ENCODE measurements around the gene GPC5.

GPC5 gene

DNA sequence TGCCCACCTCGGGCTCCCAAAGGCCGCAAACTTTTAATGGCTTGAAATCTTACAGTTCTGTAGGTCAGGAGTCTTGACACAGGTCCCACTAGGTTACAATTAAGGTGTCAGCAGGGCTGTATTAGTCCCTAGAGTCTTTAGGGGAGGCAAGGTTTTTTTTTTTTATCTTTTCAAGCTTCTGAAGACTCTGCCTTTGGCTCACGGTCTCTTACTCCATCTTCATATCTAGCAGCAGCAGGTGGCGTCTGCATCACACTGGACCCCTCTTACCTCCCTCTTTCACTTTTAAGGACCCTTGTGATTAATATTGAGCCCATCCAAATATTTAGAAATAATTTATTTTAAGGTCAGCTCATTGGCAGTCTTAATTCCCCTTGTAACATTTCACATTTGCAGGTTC, 39.3 kb upstream of the GPC5 start:
- H3K79me2 ChIP-seq (ENCODE audit: control insufficient read depth, insufficient read depth, low read length, poor library complexity): no peaks in the 10 kb centered on the region
- H2AFZ ChIP-seq (ENCODE audit: insufficient read depth, low read length, poor library complexity): no peak overlapping the region
- no peak overlapping the region for H3K18ac ChIP-seq (ENCODE audit: low read length)
- no peak overlapping the region for H4K91ac ChIP-seq (ENCODE audit: low read depth, low read length)
- H3K9ac ChIP-seq (ENCODE audit: low read length): no peak overlapping the region
- H3K27me3 ChIP-seq (ENCODE audit: insufficient read depth, low read length): no peaks in the 10 kb centered on the region
- no peaks in the 10 kb centered on the region for H3K9me3 ChIP-seq (ENCODE audit: insufficient read depth, low read depth, low read length)
- no peak overlapping the region for H3K14ac ChIP-seq (ENCODE audit: low read length)
- no peak overlapping the region for H2BK120ac ChIP-seq (ENCODE audit: insufficient read depth, low read length, poor library complexity)
- DNase-seq: no peak
- H3K4me1 ChIP-seq (ENCODE audit: control insufficient read depth in 1 of 2, insufficient read depth in 2 of 2, low read length in 2 of 2): no peaks in the 10 kb centered on the region
- no peak overlapping the region for H3K23ac ChIP-seq (ENCODE audit: low read length)
- no peak overlapping the region for H4K8ac ChIP-seq (ENCODE audit: low read depth, low read length)
- H3K36me3 ChIP-seq (ENCODE audit: control insufficient read depth in 1 of 2, insufficient read depth in 2 of 2, low read length in 2 of 2): peaks cover 0 to 18% of the 10 kb centered on the region in 2 experiments
- no peak overlapping the region for H2BK12ac ChIP-seq (ENCODE audit: low read length)
- no CpG with 5 or more reads among the region's 4 CpGs for WGBS (ENCODE audit: extremely low coverage, insufficient coverage, insufficient read length)
- no peak overlapping the region for H3K4me2 ChIP-seq (ENCODE audit: low read length)
- H3K4ac ChIP-seq (ENCODE audit: low read depth, low read length): no peak overlapping the region
- no peak overlapping the region for H2BK5ac ChIP-seq (ENCODE audit: low read depth, low read length, poor library complexity)
- H3K27ac ChIP-seq (ENCODE audit: low read depth, low read length): no peak overlapping the region
- H3K79me1 ChIP-seq (ENCODE audit: low read length): no peaks in the 10 kb centered on the region
- H4K12ac ChIP-seq (ENCODE audit: low read depth, low read length): no peak overlapping the region
- no peak overlapping the region for H3K4me3 ChIP-seq (ENCODE audit: low read depth, low read length)
- no peak overlapping the region for H2AK5ac ChIP-seq (ENCODE audit: low read length)

- no peak overlapping the region for H3K4me2 ChIP-seq (ENCODE audit: low read length)
- H3K79me1 ChIP-seq (ENCODE audit: low read length): no peaks in the 10 kb centered on the region
- no peak overlapping the region for H3K4ac ChIP-seq (ENCODE audit: low read depth, low read length)
- no peak overlapping the region for H2BK12ac ChIP-seq (ENCODE audit: low read length)
- H3K9ac ChIP-seq (ENCODE audit: low read length): no peak overlapping the region
- H3K23ac ChIP-seq (ENCODE audit: low read length): no peak overlapping the region
- no CpG with 5 or more reads among the region's 3 CpGs for WGBS (ENCODE audit: extremely low coverage, insufficient coverage, insufficient read length)
- no peaks in the 10 kb centered on the region for H3K27me3 ChIP-seq (ENCODE audit: insufficient read depth, low read length)
- H3K4me3 ChIP-seq (ENCODE audit: low read depth, low read length): no peak overlapping the region
- no peak overlapping the region for H2AK5ac ChIP-seq (ENCODE audit: low read length)
- H4K12ac ChIP-seq (ENCODE audit: low read depth, low read length): no peak overlapping the region
- H3K18ac ChIP-seq (ENCODE audit: low read length): no peak overlapping the region
- no peak overlapping the region for H3K14ac ChIP-seq (ENCODE audit: low read length)
- no peak overlapping the region for H2BK120ac ChIP-seq (ENCODE audit: insufficient read depth, low read length, poor library complexity)
- peaks cover 0 to 18% of the 10 kb centered on the region in 2 experiments for H3K36me3 ChIP-seq (ENCODE audit: control insufficient read depth in 1 of 2, insufficient read depth in 2 of 2, low read length in 2 of 2)
- H2BK5ac ChIP-seq (ENCODE audit: low read depth, low read length, poor library complexity): no peak overlapping the region
- no peaks in the 10 kb centered on the region for H3K9me3 ChIP-seq (ENCODE audit: insufficient read depth, low read depth, low read length)
- H2AFZ ChIP-seq (ENCODE audit: insufficient read depth, low read length, poor library complexity): no peak overlapping the region
- no peaks in the 10 kb centered on the region for H3K79me2 ChIP-seq (ENCODE audit: control insufficient read depth, insufficient read depth, low read length, poor library complexity)
- no peaks in the 10 kb centered on the region for H3K4me1 ChIP-seq (ENCODE audit: control insufficient read depth in 1 of 2, insufficient read depth in 2 of 2, low read length in 2 of 2)
- DNase-seq: no peak
- no peak overlapping the region for H4K91ac ChIP-seq (ENCODE audit: low read depth, low read length)
- no peak overlapping the region for H4K8ac ChIP-seq (ENCODE audit: low read depth, low read length)
- H3K27ac ChIP-seq (ENCODE audit: low read depth, low read length): no peak overlapping the region
Measured at GRCh38 chr13:91359631-91360030, 38.8 kb upstream of the GPC5 start.

- H4K91ac ChIP-seq (ENCODE audit: low read depth, low read length): no peak overlapping the region
- H3K4me1 ChIP-seq (ENCODE audit: control insufficient read depth in 1 of 2, insufficient read depth in 2 of 2, low read length in 2 of 2): no peaks in the 10 kb centered on the region
- no peak overlapping the region for H4K8ac ChIP-seq (ENCODE audit: low read depth, low read length)
- no peak overlapping the region for H2AK5ac ChIP-seq (ENCODE audit: low read length)
- no peaks in the 10 kb centered on the region for H3K79me2 ChIP-seq (ENCODE audit: control insufficient read depth, insufficient read depth, low read length, poor library complexity)
- H2BK5ac ChIP-seq (ENCODE audit: low read depth, low read length, poor library complexity): no peak overlapping the region
- H3K36me3 ChIP-seq (ENCODE audit: control insufficient read depth in 1 of 2, insufficient read depth in 2 of 2, low read length in 2 of 2): peaks cover 0 to 15% of the 10 kb centered on the region in 2 experiments
- WGBS (ENCODE audit: extremely low coverage, insufficient coverage, insufficient read length): no CpG with 5 or more reads among the region's 4 CpGs
- no peak overlapping the region for H3K18ac ChIP-seq (ENCODE audit: low read length)
- H3K9ac ChIP-seq (ENCODE audit: low read length): no peak overlapping the region
- no peak overlapping the region for H3K14ac ChIP-seq (ENCODE audit: low read length)
- no peaks in the 10 kb centered on the region for H3K79me1 ChIP-seq (ENCODE audit: low read length)
- no peak overlapping the region for H3K4ac ChIP-seq (ENCODE audit: low read depth, low read length)
- H2BK12ac ChIP-seq (ENCODE audit: low read length): no peak overlapping the region
- DNase-seq: no peak
- H3K9me3 ChIP-seq (ENCODE audit: insufficient read depth, low read depth, low read length): no peaks in the 10 kb centered on the region
- H3K27ac ChIP-seq (ENCODE audit: low read depth, low read length): no peak overlapping the region
- H3K4me3 ChIP-seq (ENCODE audit: low read depth, low read length): no peak overlapping the region
- H4K12ac ChIP-seq (ENCODE audit: low read depth, low read length): no peak overlapping the region
- no peak overlapping the region for H2AFZ ChIP-seq (ENCODE audit: insufficient read depth, low read length, poor library complexity)
- H2BK120ac ChIP-seq (ENCODE audit: insufficient read depth, low read length, poor library complexity): no peak overlapping the region
- H3K4me2 ChIP-seq (ENCODE audit: low read length): no peak overlapping the region
- H3K23ac ChIP-seq (ENCODE audit: low read length): no peak overlapping the region
- no peaks in the 10 kb centered on the region for H3K27me3 ChIP-seq (ENCODE audit: insufficient read depth, low read length)
Measured at GRCh38 chr13:91360246-91360751, 38.1 kb upstream of the GPC5 start.

GRCh38 chr13:91361755-91362271, 36.6 kb upstream of the GPC5 start:
- Histone ChIP-seq H3K14ac (ENCODE audit: low read length) (no peak overlapping the region), H4K91ac (ENCODE audit: low read depth, low read length) (no peak overlapping the region), H3K4me3 (ENCODE audit: low read depth, low read length) (no peak overlapping the region), H3K4me1 (ENCODE audit: control insufficient read depth in 1 of 2, insufficient read depth in 2 of 2, low read length in 2 of 2) (no peaks in the 10 kb centered on the region), H3K9me3 (ENCODE audit: insufficient read depth, low read depth, low read length) (no peaks in the 10 kb centered on the region), H4K8ac (ENCODE audit: low read depth, low read length) (no peak overlapping the region), H3K79me2 (ENCODE audit: control insufficient read depth, insufficient read depth, low read length, poor library complexity) (no peaks in the 10 kb centered on the region), H3K79me1 (ENCODE audit: low read length) (no peaks in the 10 kb centered on the region), H2AFZ (ENCODE audit: insufficient read depth, low read length, poor library complexity) (no peak overlapping the region), H3K27me3 (ENCODE audit: insufficient read depth, low read length) (no peaks in the 10 kb centered on the region), H2BK120ac (ENCODE audit: insufficient read depth, low read length, poor library complexity) (no peak overlapping the region), H2BK5ac (ENCODE audit: low read depth, low read length, poor library complexity) (no peak overlapping the region), H3K27ac (ENCODE audit: low read depth, low read length) (no peak overlapping the region), H3K36me3 (ENCODE audit: control insufficient read depth in 1 of 2, insufficient read depth in 2 of 2, low read length in 2 of 2) (peaks cover 0 to 10% of the 10 kb centered on the region in 2 experiments), H3K9ac (ENCODE audit: low read length) (no peak overlapping the region), H2BK12ac (ENCODE audit: low read length) (no peak overlapping the region), H3K23ac (ENCODE audit: low read length) (no peak overlapping the region), H2AK5ac (ENCODE audit: low read length) (no peak overlapping the region), H3K4me2 (ENCODE audit: low read length) (no peak overlapping the region), H3K4ac (ENCODE audit: low read depth, low read length) (no peak overlapping the region), H3K18ac (ENCODE audit: low read length) (no peak overlapping the region), H4K12ac (ENCODE audit: low read depth, low read length) (no peak overlapping the region)
- no CpG with 5 or more reads among the region's 1 CpG for WGBS (ENCODE audit: extremely low coverage, insufficient coverage, insufficient read length)
- no peak for DNase-seq
